NCI-H146 treated with DMSO at 0.1 percent for 48 hours (cell line): ENCODE data around the gene SNX27.
A peak's percentile ranks its signal among the peaks of the same experiment; 100 is the strongest.
"Not testable (repeated sequence)": the region's sequence is repeated elsewhere in the genome, so short reads cannot be mapped to it uniquely, and the experiment has no call there.

Experiments used
- DNase-seq: peaks from one replicate; lab custom pipeline; 2025; ENCODE audit not compliant: unreplicated experiment; lab: John Stamatoyannopoulos, UW

The SNX27 gene

GRCh38 chr1:151720125-151720524 is 108.3 kb downstream of the SNX27 start:
- no peak for DNase-seq

- no peak for DNase-seq
These were observed 108.7 kb downstream of the SNX27 start for GRCh38 chr1:151720554-151720953.

GRCh38 chr1:151720974-151721787 is 109.3 kb downstream of the SNX27 start, which contains the start of gene RIIAD1:
Gene RIIAD1 (plus strand): TSS chr1:151721522. CDS start chr1:151721537, 15 bp downstream.
- peak; percentile 6 for DNase-seq

GRCh38 chr1:151721788-151722510 is 110.1 kb downstream of the SNX27 start:
- DNase-seq, result no peak

GRCh38 chr1:151723726-151724370 is 112.0 kb downstream of the SNX27 start:
- DNase-seq, result no peak

- DNase-seq, result no peak
These were observed 116.6 kb downstream of the SNX27 start for GRCh38 chr1:151728151-151729054.

GRCh38 chr1:151729157-151729965 is 117.5 kb downstream of the SNX27 start:
- DNase-seq, result no peak

- no peak for DNase-seq
These were observed 118.1 kb downstream of the SNX27 start for GRCh38 chr1:151729966-151730291.

GRCh38 chr1:151733126-151733525 is 121.3 kb downstream of the SNX27 start:
- no peak for DNase-seq

- not testable (repeated sequence) for DNase-seq
These were observed 122.1 kb downstream of the SNX27 start for GRCh38 chr1:151733995-151734394.

GRCh38 chr1:151737026-151737425 is 125.2 kb downstream of the SNX27 start:
- DNase-seq, result no peak

- no peak for DNase-seq
These were observed 125.6 kb downstream of the SNX27 start for GRCh38 chr1:151737479-151737878.

GRCh38 chr1:151739590-151740355 is 127.9 kb downstream of the SNX27 start:
- no peak for DNase-seq

- no peak for DNase-seq
These were observed 129.7 kb downstream of the SNX27 start for GRCh38 chr1:151741516-151741915.
